ENCODE results near the gene NDUFAF4. TPM values are rescaled to one million over a fixed set of nuclear protein-coding genes. Genes with fewer than 3 reads are reported as not detected.

Gene NDUFAF4
- polyA plus RNA-seq, 10 donors, result 28.5 to 37.4 (median 32.2) TPM

Other genes with a start within 250 kb of the NDUFAF4 start
- gene GPR63, start 60.4 kb downstream of the NDUFAF4 start, polyA plus RNA-seq (ENCODE audit: insufficient read length in 10 of 10), result 1 to 10 TPM; 1.6 to 4.6 (median 2.0) TPM
- gene KLHL32, start 26.8 kb upstream of the NDUFAF4 start, polyA plus RNA-seq (ENCODE audit: insufficient read length in 10 of 10), result under 1 TPM in 6 of 10 donors, not detected in 4; 0.05 to 0.22 (median 0.11) TPM